ENCODE results near the gene HSPA12B. TPM values are rescaled to one million over a fixed set of nuclear protein-coding genes. Genes with fewer than 3 reads are reported as not detected.
A peak's percentile ranks its signal among the peaks of the same experiment; 100 is the strongest.

Gene HSPA12B
- total and polyA plus RNA-seq, 2 of the 8 experiments (the other 6 are each of a cell fraction or from before 2014, with no cell fraction given) = 2.2 to 4.3 TPM

DNA sequence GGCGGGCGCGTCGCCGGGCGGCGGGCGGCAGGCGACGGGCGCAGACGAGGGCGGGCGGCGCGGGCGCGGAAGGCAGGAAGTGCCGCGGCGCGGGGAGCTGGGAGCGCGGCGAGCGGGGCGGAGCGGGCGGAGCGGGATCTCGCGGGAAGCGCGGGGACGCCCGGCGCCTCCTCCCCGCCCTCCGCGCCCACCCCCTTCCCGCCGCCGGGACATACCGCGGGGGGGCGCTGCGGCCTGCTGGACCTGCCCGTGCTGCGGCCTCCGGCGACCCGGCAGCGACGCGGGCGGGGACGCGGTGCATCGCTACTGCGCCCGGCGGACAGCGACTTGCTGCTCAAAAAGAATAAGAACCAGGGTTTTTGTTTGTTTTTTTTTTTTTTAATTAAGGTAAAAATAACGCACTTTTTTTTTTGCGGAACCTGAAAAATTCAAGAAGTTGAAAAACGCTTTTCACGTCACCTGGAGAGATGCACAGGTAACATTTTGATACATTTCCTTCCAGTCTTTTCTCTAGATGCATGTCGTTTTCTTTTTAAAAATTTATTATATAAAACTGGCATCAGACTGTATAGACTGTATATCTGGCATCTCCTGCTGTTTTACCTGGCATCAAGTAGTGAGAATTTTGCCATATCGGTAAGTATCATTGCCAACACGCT is 54.3 kb downstream of the HSPA12B start, which contains the start of gene CENPB:
CENPB (minus strand) TSS at position 76 of the 659 bp plus-strand sequence. CDS start 257 bp downstream, outside the sequence.
- H3K56ac ChIP-seq (replicated peaks; ENCODE audit: insufficient read length, low read depth, low read length) = no peak within 1 kb of the TSS
- H3K14ac ChIP-seq (ENCODE audit: insufficient read length) = no peak within 1 kb of the TSS
- H2AK5ac ChIP-seq (ENCODE audit: low read depth, low read length) = no peak within 1 kb of the TSS
- H3K23ac ChIP-seq (ENCODE audit: insufficient read length) = no peak within 1 kb of the TSS
- H3K18ac ChIP-seq (ENCODE audit: extremely low read depth, low read length) = peak within 1 kb of the TSS; percentile 90; the same call in 1 of the 2 replicates
- H3K4me1 ChIP-seq (replicated peaks in 1 of 4; ENCODE audit: control insufficient read depth in 3 of 4, insufficient read depth in 4 of 4, low read length in 3 of 4) = peaks cover 0 to 13% (median 6%) of the 10 kb centered on the region in 4 experiments; a peak in 6 of 7 replicates
- H3K79me1 ChIP-seq (ENCODE audit: low read depth, low read length) = peaks cover 11% of the 10 kb centered on the region
- POLR2A ChIA-PET (ENCODE audit: partially characterized antibody) = interaction anchor here (0.5 to 3.9 kb wide), 10 partner anchors 8 to 448 kb away, joined by 3 to 20 read pairs (median 4); partner anchors contain the start of genes AP5S1 and CDC25B
- no peak within 1 kb of the TSS for H3K27ac ChIP-seq (ENCODE audit: low read depth, low read length)
- peak within 1 kb of the TSS; percentile 75 to 98 for H3K4me2 ChIP-seq (ENCODE audit: insufficient read depth in 1 of 2, low read depth in 2 of 2, low read length in 2 of 2)
- no peak within 1 kb of the TSS for H4K91ac ChIP-seq (replicated peaks; ENCODE audit: insufficient read length, low read length)
- H3K4me3 ChIP-seq (ENCODE audit: extremely low read depth in 1 of 4, insufficient read depth in 2 of 4, low read depth in 3 of 4, low read length in 4 of 4) = peak within 1 kb of the TSS; percentile 42 to 69 (median 60)
- no peak within 1 kb of the TSS for H2BK20ac ChIP-seq (ENCODE audit: low read length)
- H2BK12ac ChIP-seq (ENCODE audit: low read depth, low read length) = no peak within 1 kb of the TSS
- no peak within 1 kb of the TSS for H4K5ac ChIP-seq (ENCODE audit: insufficient read length, low read depth, low read length)
- H3K79me2 ChIP-seq (ENCODE audit: control insufficient read depth in 1 of 2, insufficient read depth in 2 of 2, low read length in 2 of 2) = peaks cover 0 to 10% of the 10 kb centered on the region in 2 experiments; a peak in 1 of 4 replicates
- no peak within 1 kb of the TSS for H3K4ac ChIP-seq (replicated peaks; ENCODE audit: insufficient read length, low read depth, low read length)
- H3K23me2 ChIP-seq (ENCODE audit: low read depth, low read length) = peaks cover 3% of the 10 kb centered on the region; the same call in 1 of the 2 replicates
- peak within 1 kb of the TSS; percentile 13 to 87 (median 52) for H3K9ac ChIP-seq (replicated peaks in 1 of 4; ENCODE audit: extremely low read depth in 1 of 4, low read depth in 3 of 4, low read length in 3 of 4)
- peaks cover 0 to 3% (median 0%) of the 10 kb centered on the region in 4 experiments; a peak in 3 of 7 replicates for H3K27me3 ChIP-seq (replicated peaks in 1 of 4; ENCODE audit: control insufficient read depth in 3 of 4, extremely low read depth in 1 of 4, insufficient read depth in 3 of 4, low read length in 3 of 4)
- FAIRE-seq = no peak
- DNase-seq (ENCODE audit: low read depth in 1 of 2, low spot score in 2 of 2) = peak in 1 of 2 experiments; percentile 96
- CTCF ChIA-PET (ENCODE audit: partially characterized antibody) = interaction anchor here (0.7 to 9.5 kb wide), 18 partner anchors 9 to 286 kb away, joined by 3 to 128 read pairs (median 4); partner anchors contain the start of genes ADISSP and AP5S1
- no peak within 1 kb of the TSS for H2BK120ac ChIP-seq (replicated peaks; ENCODE audit: low read depth, low read length)
- H4K8ac ChIP-seq (ENCODE audit: extremely low read depth, insufficient read depth, low read length) = peak within 1 kb of the TSS; percentile 54
- H2BK15ac ChIP-seq (ENCODE audit: low read length) = 0 out of 2 replicates have a peak within 1 kb of the TSS, but pooled peaks have one; percentile 25
- 0 out of 2 replicates have a peak within 1 kb of the TSS, but pooled peaks have one; percentile 49 for H2AFZ ChIP-seq (ENCODE audit: low read length)
- WGBS, 2 experiments (ENCODE audit: extremely low coverage in 1 of 2, insufficient coverage in 1 of 2, insufficient read length in 1 of 2, insufficient replicate concordance in 2 of 2, low coverage in 1 of 2, low lambda C conversion rate in 2 of 2, missing lambda C conversion rate in 1 of 2) = 33% methylated on average over 7 of the region's 70 CpGs; no CpG with 5 or more reads in 1 of the 2 experiments
- H4K20me1 ChIP-seq (replicated peaks in 1 of 2; ENCODE audit: control insufficient read depth in 1 of 2, insufficient read depth in 2 of 2, low read length in 2 of 2) = peaks cover 7 to 11% of the 10 kb centered on the region in 2 experiments
- H2BK5ac ChIP-seq (ENCODE audit: low read depth, low read length) = no peak within 1 kb of the TSS
- H3K9me3 ChIP-seq (ENCODE audit: insufficient read depth in 2 of 2, low read depth in 1 of 2, low read length in 1 of 2) = no peaks in the 10 kb centered on the region
- H3K36me3 ChIP-seq (ENCODE audit: control insufficient read depth in 2 of 4, insufficient read depth in 4 of 4, low read length in 3 of 4) = peaks cover 0 to 5% (median 0%) of the 10 kb centered on the region in 4 experiments; a peak in 2 of 8 replicates
- TF ChIP-seq TEAD4 (IDR thresholded peaks at IDR 0.05; ENCODE audit: low read depth, low read length) (peak; percentile 73), BCL11A (IDR thresholded peaks at IDR 0.05; ENCODE audit: low read depth in 2 of 2, low read length in 2 of 2) (no peak), JUN (IDR thresholded peaks at IDR 0.05; ENCODE audit: low read depth, low read length) (no peak), ZNF274 (IDR thresholded peaks at IDR 0.05; ENCODE audit: borderline replicate concordance, extremely low read depth, low read length) (no peak), CREB1 (IDR thresholded peaks at IDR 0.05) (peak; percentile 42; the same call in 1 of the 2 replicates), EGR1 (IDR thresholded peaks at IDR 0.05; ENCODE audit: borderline replicate concordance, low read depth, low read length) (no peak), CTBP2 (IDR thresholded peaks at IDR 0.05; ENCODE audit: borderline replicate concordance, insufficient read depth, insufficient read length, low read length) (no peak), RAD21 (IDR thresholded peaks at IDR 0.05 in 1 of 2, conservative IDR thresholded peaks at IDR 0.05 in 1 of 2; ENCODE audit: low read depth in 2 of 2, low read length in 2 of 2) (peak; percentile 76 to 86), GTF2F1 (IDR thresholded peaks at IDR 0.05; ENCODE audit: borderline replicate concordance, low read depth, low read length) (no peak)
- TF ChIP-seq, protein P1, sequence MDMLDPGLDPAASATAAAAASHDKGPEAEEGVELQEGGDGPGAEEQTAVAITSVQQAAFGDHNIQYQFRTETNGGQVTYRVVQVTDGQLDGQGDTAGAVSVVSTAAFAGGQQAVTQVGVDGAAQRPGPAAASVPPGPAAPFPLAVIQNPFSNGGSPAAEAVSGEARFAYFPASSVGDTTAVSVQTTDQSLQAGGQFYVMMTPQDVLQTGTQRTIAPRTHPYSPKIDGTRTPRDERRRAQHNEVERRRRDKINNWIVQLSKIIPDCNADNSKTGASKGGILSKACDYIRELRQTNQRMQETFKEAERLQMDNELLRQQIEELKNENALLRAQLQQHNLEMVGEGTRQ (IDR thresholded peaks at IDR 0.05; ENCODE audit: low read length) = no peak

Data from H1 (cell line).